Nephron (organoid): ENCODE measurements around the gene AP4S1.

ENCODE experiments used
- H3K27ac Mint-ChIP-seq, 3 experiments: 2 replicates each; pipeline ENCODE4 v1.8.0; 2020; ENCODE audit warnings: mixed read lengths in 3 of 3, mild to moderate bottlenecking in 2 of 3, moderate library complexity in 1 of 3
- H3K27me3 Mint-ChIP-seq: 2 replicates; pipeline ENCODE4 v1.8.0; 2021; ENCODE audit warnings: low read depth, mild to moderate bottlenecking, moderate library complexity, mixed read lengths
- H3K36me3 Mint-ChIP-seq: 2 replicates; pipeline ENCODE4 v1.8.0; 2020; ENCODE audit warnings: low read depth, mixed read lengths
- H3K4me1 Mint-ChIP-seq: 2 replicates; pipeline ENCODE4 v1.8.0; 2020; ENCODE audit warnings: mixed read lengths
- H3K4me3 Mint-ChIP-seq, 3 experiments: 2 replicates each; pipeline ENCODE4 v1.8.0; 2020; ENCODE audit warnings: mild to moderate bottlenecking in 3 of 3, mixed read lengths in 3 of 3, moderate library complexity in 2 of 3
- H3K9me3 Mint-ChIP-seq: 2 replicates; pipeline ENCODE4 v1.8.0; 2020; ENCODE audit warnings: mixed read lengths
- CTCF ChIP-seq, 3 experiments: fragments of 200-600 bp; sonication (generic); IDR thresholded peaks; one replicate each; pipeline ENCODE4 v1.5.0; 2021; ENCODE audit warnings: antibody characterized with exemption in 3 of 3; ENCODE audit not compliant: unreplicated experiment in 3 of 3

Gene AP4S1

GRCh38 chr14:30983858-30984257 is 41.6 kb upstream of the AP4S1 start:
- TF ChIP-seq CTCF (IDR thresholded peaks at IDR 0.05; ENCODE audit: unreplicated experiment in 3 of 3): no peak
- H3K27me3 Mint-ChIP-seq: no peaks in the 10 kb centered on the region
- H3K36me3 Mint-ChIP-seq: peaks cover 7% of the 10 kb centered on the region
- no peaks in the 10 kb centered on the region for H3K9me3 Mint-ChIP-seq
- H3K4me3 Mint-ChIP-seq: no peak overlapping the region
- peaks cover 20% of the 10 kb centered on the region for H3K4me1 Mint-ChIP-seq
- H3K27ac Mint-ChIP-seq: no peak overlapping the region

- Mint-ChIP-seq H3K4me3 (no peak overlapping the region), H3K36me3 (peaks cover 11% of the 10 kb centered on the region), H3K4me1 (peaks cover 27% of the 10 kb centered on the region), H3K27me3 (no peaks in the 10 kb centered on the region), H3K27ac (peak overlapping the region; percentile 8 to 30 (median 29)), H3K9me3 (no peaks in the 10 kb centered on the region)
- TF ChIP-seq CTCF (IDR thresholded peaks at IDR 0.05; ENCODE audit: unreplicated experiment in 3 of 3): no peak
These were observed 39.7 kb upstream of the AP4S1 start for GRCh38 chr14:30985796-30986195.

- Mint-ChIP-seq H3K27ac (peak overlapping the region in 2 of 3 experiments; percentile 21 to 78), H3K4me1 (peaks cover 36% of the 10 kb centered on the region), H3K4me3 (no peak overlapping the region), H3K27me3 (no peaks in the 10 kb centered on the region), H3K36me3 (peaks cover 11% of the 10 kb centered on the region), H3K9me3 (no peaks in the 10 kb centered on the region)
- no peak for TF ChIP-seq CTCF (IDR thresholded peaks at IDR 0.05; ENCODE audit: unreplicated experiment in 3 of 3)
These were observed 36.9 kb upstream of the AP4S1 start for GRCh38 chr14:30988509-30988908.

GRCh38 chr14:30990770-30991169 is 34.7 kb upstream of the AP4S1 start:
- no peaks in the 10 kb centered on the region for H3K9me3 Mint-ChIP-seq
- H3K4me3 Mint-ChIP-seq: no peak overlapping the region
- H3K27ac Mint-ChIP-seq: peak overlapping the region in 1 of 3 experiments; percentile 72
- H3K27me3 Mint-ChIP-seq: no peaks in the 10 kb centered on the region
- TF ChIP-seq CTCF (IDR thresholded peaks at IDR 0.05; ENCODE audit: unreplicated experiment in 3 of 3): no peak
- peaks cover 48% of the 10 kb centered on the region for H3K4me1 Mint-ChIP-seq
- H3K36me3 Mint-ChIP-seq: peaks cover 6% of the 10 kb centered on the region

- peaks cover 46% of the 10 kb centered on the region for H3K4me1 Mint-ChIP-seq
- no peak overlapping the region for H3K4me3 Mint-ChIP-seq
- H3K27me3 Mint-ChIP-seq: no peaks in the 10 kb centered on the region
These were observed 34.0 kb upstream of the AP4S1 start for GRCh38 chr14:30991408-30991807.

More at GRCh38 chr14:30991408-30991807, 34.0 kb upstream of the AP4S1 start:
- Mint-ChIP-seq H3K27ac (peak overlapping the region in 1 of 3 experiments; percentile 4), H3K36me3 (peaks cover 4% of the 10 kb centered on the region), H3K9me3 (no peaks in the 10 kb centered on the region)
- TF ChIP-seq CTCF (IDR thresholded peaks at IDR 0.05; ENCODE audit: unreplicated experiment in 3 of 3): no peak
